GM23338 (cell line): Measurements from ENCODE around the gene COG2. TPM values are rescaled to one million over a fixed set of nuclear protein-coding genes. Genes with fewer than 3 reads are reported as not detected.

Source experiments
- ATAC-seq: fragments of 200-7000 bp; cut with Tn5 transposase; 3 replicates; pipeline ENCODE4 v1.9.1; 2020
- DNase-seq: peaks from one replicate; pipeline ENCODE4 v3.0.0-alpha.2; 2015; ENCODE audit warnings: low spot score
- H2AFZ ChIP-seq: fragments of 200-600 bp; sonication (generic); 2 replicates; pipeline ENCODE4 v1.8.0; 2016; ENCODE audit warnings: antibody characterized with exemption, mild to moderate bottlenecking, moderate library complexity
- H3F3A ChIP-seq: fragments of 200-600 bp; sonication (generic); replicated peaks from 2 replicates; pipeline ENCODE4 v1.8.0; 2017; ENCODE audit warnings: antibody characterized with exemption, mixed run types, low read depth
- H3K27ac ChIP-seq: fragments of 200-600 bp; sonication (generic); 2 replicates; pipeline ENCODE4 v1.6.1; 2016; ENCODE audit warnings: low read depth
- H3K27me3 ChIP-seq: fragments of 200-600 bp; sonication (generic); 2 replicates; pipeline ENCODE4 v1.8.0; 2016; ENCODE audit warnings: mild to moderate bottlenecking, mixed run types, moderate library complexity; ENCODE audit not compliant: insufficient read depth
- H3K36me3 ChIP-seq: fragments of 200-600 bp; sonication (generic); 2 replicates; pipeline ENCODE4 v1.8.0; 2016; ENCODE audit warnings: mild to moderate bottlenecking; ENCODE audit not compliant: insufficient read depth
- H3K4me1 ChIP-seq: fragments of 200-600 bp; sonication (generic); 2 replicates; pipeline ENCODE4 v1.8.0; 2016; ENCODE audit warnings: mild to moderate bottlenecking, moderate library complexity; ENCODE audit not compliant: insufficient read depth
- H3K4me2 ChIP-seq: fragments of 200-600 bp; sonication (generic); 2 replicates; pipeline ENCODE4 v1.7.1; 2017; ENCODE audit warnings: mixed run types
- H3K4me3 ChIP-seq: fragments of 200-600 bp; sonication (generic); 2 replicates; pipeline ENCODE4 v1.6.1; 2016; ENCODE audit warnings: mixed run types
- H3K79me2 ChIP-seq: fragments of 200-600 bp; sonication (generic); replicated peaks from 2 replicates; pipeline ENCODE4 v1.8.0; 2017; ENCODE audit warnings: mild to moderate bottlenecking; ENCODE audit not compliant: insufficient read depth
- H3K9me2 ChIP-seq: fragments of 200-600 bp; sonication (generic); 2 replicates; pipeline ENCODE4 v1.8.0; 2017; ENCODE audit not compliant: insufficient read depth
- H4K20me1 ChIP-seq: fragments of 200-600 bp; sonication (generic); replicated peaks from 2 replicates; pipeline ENCODE4 v1.8.0; 2017; ENCODE audit warnings: mild to moderate bottlenecking; ENCODE audit not compliant: insufficient read depth
- H3K27ac Mint-ChIP-seq: 2 replicates; pipeline ENCODE4 v1.8.0; 2020; ENCODE audit warnings: inconsistent platforms, mild to moderate bottlenecking, moderate library complexity, mixed read lengths
- H3K27me3 Mint-ChIP-seq: 3 replicates; pipeline ENCODE4 v1.8.0; 2022; ENCODE audit warnings: low read depth, mild to moderate bottlenecking, moderate library complexity, mixed read lengths, inconsistent platforms; ENCODE audit not compliant: insufficient read depth, poor library complexity
- H3K36me3 Mint-ChIP-seq: 3 replicates; pipeline ENCODE4 v1.8.0; 2021; ENCODE audit warnings: low read depth, mild to moderate bottlenecking, inconsistent platforms, moderate library complexity, mixed read lengths
- H3K4me1 Mint-ChIP-seq: 3 replicates; pipeline ENCODE4 v1.8.0; 2020; ENCODE audit warnings: mild to moderate bottlenecking, inconsistent platforms, mixed read lengths
- H3K4me3 Mint-ChIP-seq: 3 replicates; pipeline ENCODE4 v1.8.0; 2021; ENCODE audit warnings: moderate library complexity, mild to moderate bottlenecking, inconsistent platforms, mixed read lengths
- H3K9me3 Mint-ChIP-seq: 3 replicates; pipeline ENCODE4 v1.8.0; 2020; ENCODE audit warnings: moderate library complexity, mild to moderate bottlenecking, inconsistent platforms, mixed read lengths
- CREB1 ChIP-seq: fragments of 250-450 bp; sonication (Bioruptor Pico); IDR thresholded peaks from 2 replicates; pipeline ENCODE4 v1.5.0; 2020; ENCODE audit warnings: low read depth, mild to moderate bottlenecking, moderate library complexity
- CTCF ChIP-seq, 2 experiments: fragments of 200-600 bp in 1 of 2; sonication (generic) in 1 of 2; conservative IDR thresholded peaks; 2 replicates each; pipeline versions ENCODE4 v1.5.1 to v1.6.1; 2016 to 2017; ENCODE audit warnings: antibody characterized with exemption in 2 of 2, low read depth in 2 of 2, mild to moderate bottlenecking in 2 of 2, moderate library complexity in 1 of 2
- ETS1 ChIP-seq: IDR thresholded peaks from 2 replicates; pipeline ENCODE4 v1.6.1; 2016; ENCODE audit warnings: antibody characterized with exemption
- EZH2 ChIP-seq: fragments of 200-600 bp; sonication (generic); IDR thresholded peaks from one replicate; pipeline ENCODE4 v1.8.0; 2017; ENCODE audit warnings: antibody characterized with exemption, mild to moderate bottlenecking, low read depth; ENCODE audit not compliant: unreplicated experiment
- EZH2phosphoT487 ChIP-seq: fragments of 200-600 bp; sonication (generic); IDR thresholded peaks from one replicate; pipeline ENCODE4 v1.8.1; 2018; ENCODE audit warnings: antibody characterized with exemption; ENCODE audit not compliant: unreplicated experiment
- JUNB ChIP-seq: IDR thresholded peaks from one replicate; pipeline ENCODE4 v1.6.1; 2016; ENCODE audit warnings: antibody characterized with exemption; ENCODE audit not compliant: unreplicated experiment
- NANOG ChIP-seq: IDR thresholded peaks from 2 replicates; pipeline ENCODE4 v1.6.1; 2016; ENCODE audit warnings: antibody characterized with exemption, borderline replicate concordance
- POLR2AphosphoS5 ChIP-seq: IDR thresholded peaks from 2 replicates; pipeline ENCODE4 v1.6.1; 2016; ENCODE audit warnings: antibody characterized with exemption, low read depth
- REST ChIP-seq: IDR thresholded peaks from one replicate; pipeline ENCODE4 v1.6.1; 2018; ENCODE audit warnings: antibody characterized with exemption; ENCODE audit not compliant: unreplicated experiment
- STAT1 ChIP-seq: IDR thresholded peaks from one replicate; pipeline ENCODE4 v1.6.1; 2016; ENCODE audit warnings: antibody characterized with exemption; ENCODE audit not compliant: unreplicated experiment
- ZNF462 ChIP-seq: fragments of 250-450 bp; sonication (Bioruptor Pico); IDR thresholded peaks from 2 replicates; pipeline ENCODE4 v1.5.0; 2020; ENCODE audit warnings: mild to moderate bottlenecking, moderate library complexity
- polyA plus RNA-seq: library from polyadenylated mRNA; unstranded; fragments of >200 nt; fragmentation: Nextera tagmentation; extraction: Ambion mirVana; gene quantifications from 2 replicates; pipeline ENCODE4 v1.2.1, GENCODE V29; 2016
- total RNA-seq: library from RNA; depleted of rRNA; stranded (reverse); fragments of >200 nt; shearing (Covaris generic); gene quantifications from 2 replicates; pipeline ENCODE4 v1.2.3, GENCODE V29; 2014

The COG2 gene
- total and polyA plus RNA-seq, 2 experiments from 2014 or later: 35.8 to 38.5 TPM

DNA sequence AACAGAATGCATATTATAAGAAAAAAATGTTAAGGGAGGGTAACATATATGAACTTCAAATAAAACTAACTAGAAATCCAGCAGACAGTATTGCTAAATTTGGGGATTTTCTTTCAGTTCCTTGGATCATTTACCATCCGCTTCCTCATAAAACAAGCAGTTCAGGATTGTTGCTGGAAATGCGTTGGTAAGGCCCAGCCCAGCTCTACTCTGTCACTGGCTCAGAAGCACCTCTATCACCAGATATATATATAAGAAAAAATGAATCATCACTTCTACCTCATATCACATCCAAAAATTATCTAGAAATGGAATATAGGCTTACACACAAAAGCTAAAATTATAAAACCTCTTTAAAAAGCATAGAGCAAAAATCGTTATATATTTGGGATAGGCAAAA lies 28.2 kb upstream of the COG2 start (continued):
- no peak for TF ChIP-seq EZH2
- TF ChIP-seq ZNF462 (CRISPR knock-in tag): no peak
- TF ChIP-seq POLR2AphosphoS5: no peak
- no peak for TF ChIP-seq EZH2phosphoT487
- TF ChIP-seq ETS1: no peak
- TF ChIP-seq NANOG: no peak

DNA sequence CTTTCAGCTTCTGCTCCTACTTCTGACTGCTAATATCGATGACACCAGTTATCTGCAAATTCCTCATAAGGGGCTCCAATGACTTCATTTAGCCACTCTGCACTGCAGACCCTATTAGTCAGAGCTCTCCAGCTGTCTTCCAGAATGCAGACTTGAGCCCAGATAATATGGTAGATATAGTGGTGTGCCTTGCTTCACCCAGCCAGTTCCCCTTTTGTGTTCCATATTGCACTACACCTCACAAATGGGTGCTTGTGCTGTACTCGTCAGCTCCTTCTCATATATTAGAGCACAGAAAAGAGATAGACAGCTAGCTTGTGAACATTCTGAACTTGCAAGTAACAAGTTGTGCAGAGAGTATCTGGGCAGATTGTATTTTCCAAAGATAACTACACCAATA lies 23.7 kb upstream of the COG2 start:
- H3F3A ChIP-seq: no peaks in the 10 kb centered on the region
- no peak overlapping the region for H2AFZ ChIP-seq
- Mint-ChIP-seq H3K4me1 (peaks cover 5% of the 10 kb centered on the region; the same call in 2 of the 3 replicates), H3K27me3 (no peaks in the 10 kb centered on the region), H3K4me3 (no peak overlapping the region), H3K27ac (no peak overlapping the region), H3K36me3 (peaks cover 5% of the 10 kb centered on the region; the same call in 1 of the 3 replicates), H3K9me3 (peaks cover 4% of the 10 kb centered on the region; the same call in 2 of the 3 replicates)
- DNase-seq (no peak), ATAC-seq (no peak)
- peaks cover 5% of the 10 kb centered on the region; the same call in 1 of the 2 replicates for H3K9me2 ChIP-seq
- H4K20me1 ChIP-seq: no peaks in the 10 kb centered on the region
- no peaks in the 10 kb centered on the region for H3K79me2 ChIP-seq
- 0 out of 2 replicates have a peak, but pooled peaks cover 3% of the 10 kb centered on the region for H3K36me3 ChIP-seq
- H3K27ac ChIP-seq: no peak overlapping the region
- H3K4me2 ChIP-seq: no peak overlapping the region
- no peaks in the 10 kb centered on the region for H3K27me3 ChIP-seq
- H3K4me1 ChIP-seq: 0 out of 2 replicates have a peak, but pooled peaks cover 4% of the 10 kb centered on the region
- no peak overlapping the region for H3K4me3 ChIP-seq
- TF ChIP-seq CREB1 (CRISPR knock-in tag) (no peak), REST (no peak), EZH2phosphoT487 (no peak), EZH2 (no peak), ETS1 (no peak), POLR2AphosphoS5 (no peak), JUNB (no peak), CTCF (conservative IDR thresholded peaks at IDR 0.05; ENCODE audit: low read depth in 2 of 2) (no peak), STAT1 (no peak)
